CD4-positive, alpha-beta T cell treated with Interleukin-6 at 100 ng/mL for 8 hours (primary cell): ENCODE data around the gene NYAP2.

Experiments used
- DNase-seq: peaks from one replicate; pipeline ENCODE4 v3.0.0-alpha.2; 2020; ENCODE audit warnings: mixed read lengths, low spot score

The NYAP2 gene

DNA sequence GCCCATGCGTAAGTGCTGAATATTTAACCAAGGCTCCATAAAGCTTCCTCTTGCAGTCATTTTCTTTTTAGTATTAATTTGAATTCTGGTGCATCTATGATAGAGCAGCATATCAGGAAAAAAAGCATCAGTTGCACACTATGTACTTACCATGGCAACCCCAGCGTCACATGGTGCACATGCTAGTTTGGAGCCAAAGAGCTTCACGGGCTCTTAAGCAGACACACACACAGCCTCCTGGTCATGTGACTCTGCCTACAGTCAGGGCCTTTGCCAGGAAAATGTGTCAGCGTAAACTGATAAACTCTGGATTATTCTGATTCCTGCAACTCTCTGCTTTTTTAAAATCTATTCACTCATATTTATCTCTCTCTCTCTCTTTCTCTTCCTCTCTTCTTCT is 30.2 kb downstream of the NYAP2 start:
- DNase-seq, result no peak

GRCh38 chr2:225431105-225431863 is 31.8 kb downstream of the NYAP2 start:
- DNase-seq, result no peak

- no peak for DNase-seq
Observed at GRCh38 chr2:225434014-225434413, 34.5 kb downstream of the NYAP2 start.

DNA sequence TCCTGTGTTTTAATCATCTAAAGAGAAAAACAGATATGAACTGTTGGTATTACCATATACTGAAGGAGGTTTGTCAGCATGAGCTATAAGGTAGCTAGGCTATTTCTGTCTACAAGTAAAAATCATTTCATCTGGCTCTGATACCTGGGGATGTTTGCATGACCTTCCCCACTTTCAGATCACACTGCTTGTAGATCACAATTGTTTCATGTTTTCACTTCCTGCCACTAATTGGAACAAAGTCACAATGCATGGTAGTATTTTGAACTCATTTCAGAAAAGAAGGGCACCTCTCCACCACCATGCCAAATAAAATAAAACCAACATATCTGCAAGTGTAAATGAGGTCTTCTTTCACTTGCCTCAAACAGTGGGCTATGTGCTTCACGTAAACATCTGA is 37.8 kb downstream of the NYAP2 start:
- DNase-seq, result no peak

- no peak for DNase-seq
Observed at GRCh38 chr2:225438248-225438647, 38.7 kb downstream of the NYAP2 start.

DNA sequence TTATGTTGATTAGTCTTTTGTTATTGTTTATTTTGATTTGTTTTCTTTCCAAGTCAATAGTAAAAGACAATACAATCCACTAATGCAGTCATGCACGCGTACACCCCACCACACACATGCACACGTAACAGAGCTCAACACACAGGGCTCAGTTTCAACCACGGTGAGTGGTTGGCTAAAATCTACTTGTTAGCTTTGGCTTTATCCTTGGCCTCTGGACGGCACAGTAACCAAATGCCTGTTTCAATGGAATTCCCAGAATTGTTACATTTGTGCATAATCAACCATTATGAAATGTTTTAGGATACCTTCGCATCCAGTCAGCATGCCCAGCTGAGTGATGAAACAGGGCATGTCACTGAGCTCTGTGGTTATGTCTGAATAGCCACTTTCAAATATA is 53.2 kb downstream of the NYAP2 start:
- DNase-seq, result no peak

DNA sequence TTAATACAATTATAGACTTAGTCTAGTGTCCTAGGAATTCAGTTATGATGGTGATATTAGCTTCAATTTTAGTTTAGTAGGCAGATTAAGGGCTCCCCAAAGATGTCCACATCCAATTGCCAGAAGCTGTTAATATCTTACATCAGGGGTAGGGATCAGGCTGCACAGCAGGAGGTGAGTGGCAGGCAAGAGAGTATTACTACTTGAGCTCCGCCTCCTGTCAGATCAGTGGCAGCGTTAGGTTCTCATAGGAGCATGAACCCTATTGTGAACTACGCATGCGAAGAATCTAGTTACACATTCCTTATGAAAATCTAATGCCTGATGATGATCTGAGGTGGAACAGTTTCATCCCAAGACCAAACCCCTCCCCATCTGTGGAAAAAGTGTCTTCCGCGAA is 54.9 kb downstream of the NYAP2 start:
- DNase-seq, result no peak

DNA sequence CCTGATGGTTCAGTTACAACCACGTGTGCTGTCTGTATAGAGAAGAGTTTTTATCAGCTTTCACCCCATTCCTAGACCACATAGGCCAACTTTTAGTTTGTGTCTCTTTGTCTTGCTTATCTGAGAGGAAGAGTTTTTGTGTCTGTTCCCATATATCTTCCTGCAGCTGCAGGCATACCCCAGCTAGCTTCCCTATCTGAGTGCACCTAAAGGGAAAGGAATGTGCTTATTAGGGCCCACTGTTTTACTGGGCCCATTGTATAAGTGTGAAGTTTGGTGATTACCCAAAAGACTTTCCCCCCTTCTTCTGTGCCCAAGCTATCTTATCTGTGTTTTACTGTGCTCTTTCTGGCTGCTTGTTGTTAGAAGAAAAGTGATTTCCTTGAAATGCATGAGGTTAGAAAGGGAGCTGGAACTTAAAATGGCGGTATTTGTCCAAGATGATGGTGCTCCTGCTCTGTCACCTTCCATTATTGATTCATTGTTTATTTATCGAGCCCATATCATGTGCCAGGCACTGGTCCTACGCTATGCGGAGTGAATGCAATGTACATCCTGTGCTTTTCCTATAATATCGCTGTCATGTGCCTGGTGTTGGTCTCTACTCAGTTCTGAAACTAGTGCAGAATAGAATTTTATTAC is 57.2 kb downstream of the NYAP2 start:
- no peak for DNase-seq

GRCh38 chr2:225457482-225457881 is 58.0 kb downstream of the NYAP2 start:
- DNase-seq, result no peak

DNA sequence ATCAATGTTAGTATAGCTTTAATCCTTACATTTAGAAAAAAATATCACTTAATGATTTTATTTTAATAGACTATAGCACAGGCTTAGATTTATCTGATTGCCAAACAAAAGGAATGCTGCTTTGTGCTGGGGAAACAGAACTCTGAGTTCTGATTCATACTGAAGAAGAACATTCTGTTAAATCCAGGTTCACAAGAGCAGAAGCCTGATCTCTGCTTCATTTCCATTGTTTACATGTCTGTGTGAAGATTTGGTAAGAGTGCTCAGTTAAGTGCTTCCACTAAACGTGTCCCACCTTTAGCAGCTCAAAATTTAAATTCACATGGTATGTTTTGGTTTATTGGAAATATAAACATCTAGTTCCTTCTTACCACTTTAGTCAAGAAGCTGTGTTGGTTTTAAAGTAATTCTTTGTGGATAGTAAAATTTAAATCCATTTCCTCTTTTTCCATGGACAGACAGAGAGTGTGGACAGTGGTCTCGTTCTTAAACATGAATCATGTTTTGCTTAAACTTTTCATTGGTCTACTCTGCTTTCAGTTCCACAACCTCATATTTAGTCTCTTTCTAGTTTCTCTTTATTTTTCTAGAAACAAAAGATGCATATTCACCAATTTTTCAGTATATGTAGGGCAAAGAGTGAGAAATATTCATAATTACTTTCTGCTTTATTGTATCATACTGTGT is 59.1 kb downstream of the NYAP2 start:
- DNase-seq, result no peak

- no peak for DNase-seq
Observed at GRCh38 chr2:225462417-225462816, 62.9 kb downstream of the NYAP2 start.

- no peak for DNase-seq
Observed at GRCh38 chr2:225462945-225463344, 63.4 kb downstream of the NYAP2 start.

GRCh38 chr2:225463449-225463848 is 63.9 kb downstream of the NYAP2 start:
- DNase-seq, result no peak

- DNase-seq, result peak; percentile 28
Observed at GRCh38 chr2:225464346-225465025, 65.0 kb downstream of the NYAP2 start.

DNA sequence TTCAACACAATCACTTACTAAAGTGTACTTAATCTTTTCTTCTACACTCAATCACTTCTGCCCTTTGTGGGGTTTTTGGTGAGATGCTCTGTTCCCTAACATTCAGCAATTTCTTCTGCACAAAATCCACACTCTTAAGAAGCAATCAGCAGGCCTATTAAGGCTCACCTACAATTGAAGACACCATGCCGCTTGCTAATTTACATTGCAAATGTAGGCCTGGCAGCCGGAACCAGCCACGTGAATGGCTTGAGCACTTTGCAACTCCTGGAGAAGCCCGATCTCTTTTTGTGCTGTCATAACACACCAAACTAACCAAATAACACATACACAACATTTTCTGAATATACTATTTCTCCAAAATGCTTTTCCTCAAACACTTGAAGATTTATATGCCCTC is 66.3 kb downstream of the NYAP2 start:
- DNase-seq, result no peak

DNA sequence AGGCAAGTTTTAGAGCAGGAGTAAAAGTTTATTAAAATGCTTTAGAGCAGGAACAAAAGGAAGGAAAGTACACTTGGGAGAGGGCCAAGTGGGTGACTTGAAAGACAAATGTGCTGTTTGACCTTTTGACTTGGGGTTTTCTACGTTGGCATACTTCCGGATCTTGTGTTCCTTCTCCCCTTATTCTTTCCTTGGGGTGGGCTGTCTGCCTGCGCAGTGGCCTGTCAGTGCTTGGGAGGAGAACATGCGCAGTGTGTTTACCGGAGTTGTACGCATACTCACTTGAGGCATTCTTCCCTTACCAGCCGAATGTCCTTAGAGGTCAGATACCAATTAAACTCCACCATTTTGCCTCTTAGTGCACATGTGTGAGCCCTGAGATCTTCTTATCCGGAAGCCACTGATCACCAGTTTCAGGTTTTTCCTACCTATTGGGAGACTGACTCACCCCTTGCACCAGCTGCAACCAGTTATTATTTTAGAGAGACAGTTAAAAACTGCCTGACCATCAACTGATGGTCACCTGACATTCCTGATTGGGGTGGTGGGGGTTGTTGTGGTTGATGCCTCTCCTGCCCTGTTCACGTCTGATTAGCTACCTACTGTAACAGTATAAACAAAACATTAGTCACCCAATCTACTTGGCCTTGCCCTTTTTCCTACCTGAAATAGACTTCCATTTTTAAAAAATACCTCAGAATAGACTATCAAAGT is 67.5 kb downstream of the NYAP2 start:
- DNase-seq, result no peak

DNA sequence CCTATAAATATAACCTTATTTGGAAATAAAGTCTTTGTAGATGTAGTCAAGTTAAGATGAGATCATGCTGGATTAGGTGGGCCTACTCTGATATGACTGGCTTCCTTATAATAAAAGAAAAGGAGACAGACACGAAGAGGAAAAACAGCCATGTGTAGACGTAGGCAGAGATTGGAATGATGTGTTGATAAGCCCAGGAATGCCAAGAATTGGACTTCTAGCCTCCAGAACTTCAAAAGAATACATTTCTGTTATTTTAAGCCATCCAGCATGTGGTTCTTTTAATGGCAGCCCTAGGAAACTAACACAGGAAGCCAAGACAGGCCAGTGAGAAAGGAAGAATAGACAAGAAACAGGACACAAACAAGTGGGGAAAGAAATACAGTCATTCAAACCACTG is 68.6 kb downstream of the NYAP2 start:
- DNase-seq, result no peak

DNA sequence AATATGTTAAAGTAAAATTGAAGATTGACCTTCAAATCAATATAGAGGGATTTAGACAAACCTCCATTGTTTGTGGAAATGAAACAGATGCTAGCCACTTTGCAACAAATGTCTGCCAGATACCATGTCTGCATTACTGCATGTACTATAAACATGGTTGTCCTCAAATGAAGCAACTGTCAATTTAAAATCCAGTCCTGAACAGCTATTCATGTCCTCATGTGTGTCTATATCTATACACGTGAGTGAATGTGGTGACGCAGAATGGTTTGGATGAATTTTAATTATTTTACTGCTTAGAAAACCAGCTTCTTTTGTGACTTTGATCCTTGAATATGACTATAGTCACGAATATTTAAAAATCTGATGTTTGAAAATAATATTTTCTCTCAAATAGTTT is 71.5 kb downstream of the NYAP2 start:
- DNase-seq, result no peak

GRCh38 chr2:225471482-225471881 is 72.0 kb downstream of the NYAP2 start:
- DNase-seq, result no peak

- no peak for DNase-seq
Observed at GRCh38 chr2:225472161-225472560, 72.7 kb downstream of the NYAP2 start.

DNA sequence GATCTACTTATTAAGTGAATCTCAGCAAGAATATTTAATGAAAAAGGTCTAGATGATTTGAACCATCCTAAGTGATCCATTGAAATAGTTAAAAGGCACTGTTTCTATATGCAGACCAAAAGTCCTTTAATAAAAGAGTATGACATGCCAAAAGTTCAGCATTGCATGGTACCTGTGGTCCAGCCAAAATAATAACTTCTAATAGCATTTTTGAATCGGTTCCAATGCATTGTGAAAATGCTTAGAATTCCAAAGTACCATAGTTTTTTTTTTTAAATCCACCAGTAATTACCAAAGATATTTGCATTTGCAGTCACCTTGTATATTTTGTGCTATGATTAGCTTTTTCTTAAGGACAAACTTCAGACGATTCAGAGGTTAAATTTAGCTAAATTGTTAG is 79.9 kb downstream of the NYAP2 start:
- DNase-seq, result no peak

- DNase-seq, result no peak
Observed at GRCh38 chr2:225484751-225485150, 85.2 kb downstream of the NYAP2 start.
